IMR-90 (cell line): ENCODE measurements around the gene ZNF519. TPM values are rescaled to one million over a fixed set of nuclear protein-coding genes. Genes with fewer than 3 reads are reported as not detected.

ENCODE experiments used
- ATAC-seq: fragments of 200-7000 bp; cut with Tn5 transposase; 2 replicates; pipeline ENCODE4 v1.9.1; 2020; ENCODE audit warnings: low read depth, mild to moderate bottlenecking, moderate library complexity
- BruUV-seq: library from RNA; stranded (reverse); fragments of 400-500 nt; replicated peaks from 2 replicates; lab custom pipeline; 2021; lab: Mats Ljungman, UMichigan
- CTCF ChIA-PET: fragments of 300-600 bp; formaldehyde crosslinking; extraction: SDS; loops from one replicate; lab custom pipeline; 2021; ENCODE audit warnings: antibody characterized with exemption; lab: Yijun Ruan, JAX
- POLR2A ChIA-PET: fragments of 300-600 bp; sonication (Branson Sonifier 250); formaldehyde crosslinking; loops from one replicate; lab custom pipeline; 2022; ENCODE audit warnings: antibody characterized with exemption; ENCODE audit not compliant: unreplicated experiment; lab: Charles Lee
- DNase-seq: peaks from one replicate; pipeline ENCODE4 v3.0.0; 2013
- H2AFZ ChIP-seq: replicated peaks from 2 replicates; pipeline ENCODE3; 2013; ENCODE audit warnings: low read length, mild to moderate bottlenecking; ENCODE audit not compliant: poor library complexity
- H2AK5ac ChIP-seq: 2 replicates; pipeline ENCODE4 v1.6.1; 2013; ENCODE audit warnings: low read depth, low read length, inconsistent platforms
- H2AK9ac ChIP-seq: replicated peaks from 2 replicates; pipeline ENCODE3; 2013; ENCODE audit warnings: mild to moderate bottlenecking, low read depth, low read length, moderate library complexity; ENCODE audit not compliant: poor library complexity
- H2BK120ac ChIP-seq: 2 replicates; pipeline ENCODE4 v1.6.1; 2013; ENCODE audit warnings: low read depth, low read length, inconsistent platforms
- H2BK15ac ChIP-seq: 3 replicates; pipeline ENCODE4 v1.6.1; 2013; ENCODE audit warnings: low read depth, low read length, inconsistent platforms
- H2BK20ac ChIP-seq: 2 replicates; pipeline ENCODE4 v1.6.1; 2013; ENCODE audit warnings: low read depth, mild to moderate bottlenecking, inconsistent platforms, low read length, moderate library complexity
- H2BK5ac ChIP-seq: 2 replicates; pipeline ENCODE4 v1.6.1; 2013; ENCODE audit warnings: mild to moderate bottlenecking, low read depth, low read length, inconsistent platforms; ENCODE audit not compliant: poor library complexity, severe bottlenecking
- H3K14ac ChIP-seq: replicated peaks from 2 replicates; pipeline ENCODE4 v1.6.1; 2013; ENCODE audit warnings: low read depth, low read length, inconsistent platforms
- H3K18ac ChIP-seq: 2 replicates; pipeline ENCODE4 v1.6.1; 2013; ENCODE audit warnings: low read depth, low read length, control low read depth
- H3K23ac ChIP-seq: 2 replicates; pipeline ENCODE4 v1.6.1; 2013; ENCODE audit warnings: low read depth, low read length, inconsistent platforms
- H3K27ac ChIP-seq: 2 replicates; pipeline ENCODE4 v1.5.1; 2013; ENCODE audit warnings: mild to moderate bottlenecking, control low read depth, low read length; ENCODE audit not compliant: insufficient read depth
- H3K27me3 ChIP-seq: 2 replicates; pipeline ENCODE4 v1.6.1; 2013; ENCODE audit warnings: low read length; ENCODE audit not compliant: control insufficient read depth, insufficient read depth
- H3K36me3 ChIP-seq: 2 replicates; pipeline ENCODE4 v1.6.1; 2013; ENCODE audit warnings: low read length, mixed read lengths; ENCODE audit not compliant: control insufficient read depth, insufficient read depth
- H3K4ac ChIP-seq: 2 replicates; pipeline ENCODE4 v1.6.1; 2013; ENCODE audit warnings: low read depth, low read length, inconsistent platforms
- H3K4me1 ChIP-seq: 2 replicates; pipeline ENCODE4 v1.6.1; 2013; ENCODE audit warnings: low read length, mixed read lengths; ENCODE audit not compliant: control insufficient read depth, insufficient read depth
- H3K4me2 ChIP-seq: 2 replicates; pipeline ENCODE4 v1.6.1; 2013; ENCODE audit warnings: low read depth, mild to moderate bottlenecking, control low read depth, low read length, moderate library complexity
- H3K4me3 ChIP-seq: 2 replicates; pipeline ENCODE4 v1.5.1; 2013; ENCODE audit warnings: low read depth, mild to moderate bottlenecking, control low read depth, low read length, moderate library complexity; ENCODE audit not compliant: insufficient read depth
- H3K56ac ChIP-seq: 2 replicates; pipeline ENCODE4 v1.6.1; 2013; ENCODE audit warnings: low read length, inconsistent platforms; ENCODE audit not compliant: insufficient read depth; ENCODE audit errors: extremely low read depth
- H3K79me1 ChIP-seq, 2 experiments: 2 replicates each; pipeline ENCODE4 v1.6.1; 2013; ENCODE audit warnings: low read length in 2 of 2, inconsistent platforms in 1 of 2, low read depth in 1 of 2
- H3K9ac ChIP-seq: 2 replicates; pipeline ENCODE4 v1.6.1; 2013; ENCODE audit warnings: low read depth, low read length, control low read depth
- H3K9me1 ChIP-seq: 2 replicates; pipeline ENCODE4 v1.6.1; 2013; ENCODE audit warnings: low read length, inconsistent platforms; ENCODE audit not compliant: insufficient read depth
- H3K9me3 ChIP-seq: 2 replicates; pipeline ENCODE4 v1.6.1; 2013; ENCODE audit warnings: low read length; ENCODE audit not compliant: control insufficient read depth, insufficient read depth
- H4K20me1 ChIP-seq: 2 replicates; pipeline ENCODE4 v1.6.1; 2013; ENCODE audit warnings: low read length, inconsistent platforms; ENCODE audit not compliant: insufficient read depth
- H4K5ac ChIP-seq: 2 replicates; pipeline ENCODE4 v1.6.1; 2013; ENCODE audit warnings: mild to moderate bottlenecking, low read depth, low read length, control low read depth
- H4K8ac ChIP-seq, 2 experiments: 2 replicates each; pipeline ENCODE4 v1.6.1; 2013; ENCODE audit warnings: low read depth in 2 of 2, low read length in 2 of 2, control low read depth in 1 of 2, inconsistent platforms in 1 of 2
- H4K91ac ChIP-seq: 2 replicates; pipeline ENCODE4 v1.6.1; 2013; ENCODE audit warnings: low read depth, low read length, inconsistent platforms; ENCODE audit not compliant: insufficient read depth
- FOS ChIP-seq: fragments of 150-350 bp; IDR thresholded peaks from 2 replicates; pipeline ENCODE4 v1.6.1; 2016; ENCODE audit warnings: low read depth, low read length
- WGBS, 2 experiments: methylation state at CpG; one replicate each; pipeline versions ENCODE4 v1.1.5 to v1.1.7; 2013; ENCODE audit warnings: missing lambda C conversion rate in 2 of 2; ENCODE audit not compliant: insufficient read length in 1 of 2; ENCODE audit errors: extremely low coverage in 2 of 2; 5-methylcytosine and 5-hydroxymethylcytosine counted together
- dilution Hi-C: fragments of 300-500 bp; cut with HindIII; formaldehyde crosslinking; loops from one replicate; pipeline ENCODE4 v1.14.3; 2018; ENCODE audit warnings: low sequenced_read_pairs; ENCODE audit not compliant: unreplicated experiment
- in situ Hi-C: fragments of 300-500 bp; cut with MboI; formaldehyde crosslinking; loops from 3 replicates; pipeline ENCODE4 v1.14.3; 2019; ENCODE audit warnings: low sequenced_read_pairs, inconsistent platforms, mixed read lengths
- intact Hi-C: fragments of 100-400 bp; cut with micrococcal nuclease; formaldehyde crosslinking; loops from 2 replicates; pipeline ENCODE4 v1.10.0; 2022
- polyA plus RNA-seq, 3 experiments: library from polyadenylated mRNA; depleted of rRNA; stranded (reverse); fragments of >200 nt; gene quantifications; 2 replicates each; pipeline ENCODE4 v1.2.3, GENCODE V29; 2012; ENCODE audit warnings: low replicate concordance in 1 of 3
- total RNA-seq: library from RNA; depleted of rRNA; stranded (reverse); fragments of >200 nt; gene quantifications from 2 replicates; pipeline ENCODE4 v1.2.3, GENCODE V29; 2012

ZNF519 gene
- total and polyA plus RNA-seq, 2 of the 4 experiments (the other 2 are of a cell fraction), result 2.3 to 4.7 TPM

- Histone ChIP-seq H4K5ac (no peak overlapping the region), H2BK15ac (no peak overlapping the region), H2AK5ac (no peak overlapping the region), H3K36me3 (no peaks in the 10 kb centered on the region), H4K20me1 (no peaks in the 10 kb centered on the region), H3K4me2 (no peak overlapping the region), H3K9me3 (no peaks in the 10 kb centered on the region), H2AFZ (no peak overlapping the region), H3K4ac (no peak overlapping the region), H4K8ac (no peak overlapping the region), H2AK9ac (peak overlapping the region; percentile 84), H3K23ac (no peak overlapping the region), H3K27ac (no peak overlapping the region), H2BK5ac (no peak overlapping the region), H2BK120ac (no peak overlapping the region), H3K4me1 (no peaks in the 10 kb centered on the region), H3K9ac (no peak overlapping the region), H3K14ac (no peak overlapping the region), H3K4me3 (no peak overlapping the region), H3K9me1 (no peaks in the 10 kb centered on the region), H3K79me1 (no peaks in the 10 kb centered on the region), H3K18ac (no peak overlapping the region), H3K27me3 (no peaks in the 10 kb centered on the region), H4K91ac (no peak overlapping the region), H3K56ac (no peak overlapping the region), H2BK20ac (no peak overlapping the region)
- no peak for ATAC-seq
- no CpG with 5 or more reads among the region's 10 CpGs for WGBS, 2 experiments
- ChIA-PET CTCF (no interaction called here), POLR2A (no interaction called here)
- DNase-seq, result peak; percentile 18
- dilution Hi-C loops, result no loop called here
- intact Hi-C loops, result loop anchor here (5.0 kb wide), 1 partner anchor 532 kb away; no protein-coding TSS in a partner anchor
- in situ Hi-C loops, result loop anchor here (5.0 kb wide), 1 partner anchor 262 kb away; no protein-coding TSS in a partner anchor
- no peak for TF ChIP-seq FOS
- BruUV-seq, result no TSS peak
Observed at GRCh38 chr18:14089781-14090180, 42.5 kb downstream of the ZNF519 start.
